ENCODE results near the gene NUAK1. TPM values are rescaled to one million over a fixed set of nuclear protein-coding genes. Genes with fewer than 3 reads are reported as not detected.

Gene NUAK1
- 16.6 TPM for total RNA-seq (ENCODE audit: unreplicated experiment)
- long read RNA-seq, partial matches to known transcripts = 0 of 1 reads
- long read RNA-seq, other reads (novel, unspliced or antisense) = 1 of 1 reads

DNA sequence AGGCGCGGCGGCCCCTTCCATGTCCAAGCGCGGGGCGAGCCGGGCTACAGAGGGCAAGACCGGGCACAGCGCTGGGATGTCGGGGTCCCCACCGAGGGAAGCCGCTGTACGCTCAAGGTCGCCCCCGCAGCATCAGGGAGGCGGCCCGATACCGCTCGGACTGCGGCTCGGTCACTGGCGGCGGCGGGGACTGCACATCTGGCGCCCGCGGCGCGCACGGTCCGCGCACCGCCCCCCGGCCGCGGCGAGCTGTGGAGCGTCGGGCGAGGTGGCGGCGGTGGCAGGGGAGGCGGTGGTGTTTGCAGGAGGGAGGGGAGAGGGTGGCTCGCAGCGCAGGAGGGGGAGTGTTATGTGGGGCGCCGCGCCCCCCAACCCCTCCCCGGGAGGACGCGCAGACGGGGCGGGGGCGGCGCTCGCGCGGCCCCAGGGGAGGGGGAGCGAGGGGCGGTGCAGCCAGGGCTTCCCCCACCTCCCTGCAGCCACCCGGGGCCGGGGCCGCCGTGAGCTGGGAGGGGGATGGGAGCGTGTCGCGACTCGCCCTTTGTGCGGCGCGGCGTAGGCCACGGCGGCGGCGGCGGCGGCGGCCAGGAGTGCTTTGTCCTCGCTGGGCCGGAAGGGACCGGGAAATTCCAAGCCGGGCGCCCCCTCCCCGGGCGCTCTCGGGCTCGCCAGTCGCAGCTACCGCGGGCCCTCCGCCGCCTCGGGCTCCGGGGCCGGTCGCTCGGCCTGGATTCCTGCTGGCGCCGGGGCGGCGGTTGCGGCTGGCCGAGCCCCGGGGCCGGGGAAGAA, at the start of gene NUAK1:
Gene NUAK1 (minus strand): TSS at position 322 of the 789 bp plus-strand sequence. CDS start 301 bp downstream, at position 21.
- Mint-ChIP-seq H3K9me3 (ENCODE audit: unreplicated experiment) (no peaks in the 10 kb centered on the region), H3K27me3 (ENCODE audit: unreplicated experiment) (peaks cover 14% of the 10 kb centered on the region), H3K27ac (ENCODE audit: unreplicated experiment) (peak within 1 kb of the TSS; percentile 87), H3K36me3 (ENCODE audit: low read depth, unreplicated experiment) (peaks cover 9% of the 10 kb centered on the region), H3K4me1 (ENCODE audit: unreplicated experiment) (peaks cover 56% of the 10 kb centered on the region), H3K4me3 (ENCODE audit: unreplicated experiment) (peak within 1 kb of the TSS; percentile 99)
- peak; percentile 90 for DNase-seq (ENCODE audit: low spot score)
- TF ChIP-seq, protein P1, sequence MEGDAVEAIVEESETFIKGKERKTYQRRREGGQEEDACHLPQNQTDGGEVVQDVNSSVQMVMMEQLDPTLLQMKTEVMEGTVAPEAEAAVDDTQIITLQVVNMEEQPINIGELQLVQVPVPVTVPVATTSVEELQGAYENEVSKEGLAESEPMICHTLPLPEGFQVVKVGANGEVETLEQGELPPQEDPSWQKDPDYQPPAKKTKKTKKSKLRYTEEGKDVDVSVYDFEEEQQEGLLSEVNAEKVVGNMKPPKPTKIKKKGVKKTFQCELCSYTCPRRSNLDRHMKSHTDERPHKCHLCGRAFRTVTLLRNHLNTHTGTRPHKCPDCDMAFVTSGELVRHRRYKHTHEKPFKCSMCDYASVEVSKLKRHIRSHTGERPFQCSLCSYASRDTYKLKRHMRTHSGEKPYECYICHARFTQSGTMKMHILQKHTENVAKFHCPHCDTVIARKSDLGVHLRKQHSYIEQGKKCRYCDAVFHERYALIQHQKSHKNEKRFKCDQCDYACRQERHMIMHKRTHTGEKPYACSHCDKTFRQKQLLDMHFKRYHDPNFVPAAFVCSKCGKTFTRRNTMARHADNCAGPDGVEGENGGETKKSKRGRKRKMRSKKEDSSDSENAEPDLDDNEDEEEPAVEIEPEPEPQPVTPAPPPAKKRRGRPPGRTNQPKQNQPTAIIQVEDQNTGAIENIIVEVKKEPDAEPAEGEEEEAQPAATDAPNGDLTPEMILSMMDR (IDR thresholded peaks at IDR 0.05; ENCODE audit: unreplicated experiment) = peak; percentile 7

DNA sequence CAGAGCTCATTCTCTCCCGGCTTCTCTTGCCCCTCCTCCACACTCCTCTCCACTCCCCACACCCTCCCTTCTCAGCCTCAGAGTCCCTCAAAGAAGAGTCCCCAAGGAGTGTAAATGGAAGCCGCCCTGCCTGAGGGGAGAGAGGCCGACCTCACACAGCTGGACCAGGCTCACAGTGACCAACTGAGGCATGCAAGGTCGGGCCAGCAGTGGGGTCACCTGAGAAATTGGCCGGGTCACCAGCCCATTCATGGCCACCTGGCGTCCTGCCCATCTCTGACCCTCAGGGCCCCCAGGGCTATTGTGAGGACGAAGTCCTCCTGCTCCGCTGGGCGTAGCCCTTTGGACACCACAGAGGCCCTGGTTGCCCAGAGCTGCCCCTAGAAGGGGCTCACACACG, 49.5 kb upstream of the NUAK1 start:
- Mint-ChIP-seq H3K9me3 (ENCODE audit: unreplicated experiment) (no peaks in the 10 kb centered on the region), H3K27ac (ENCODE audit: unreplicated experiment) (no peak overlapping the region), H3K4me3 (ENCODE audit: unreplicated experiment) (no peak overlapping the region), H3K4me1 (ENCODE audit: unreplicated experiment) (no peaks in the 10 kb centered on the region), H3K36me3 (ENCODE audit: low read depth, unreplicated experiment) (no peaks in the 10 kb centered on the region), H3K27me3 (ENCODE audit: unreplicated experiment) (no peaks in the 10 kb centered on the region)
- no peak for DNase-seq (ENCODE audit: low spot score)
- TF ChIP-seq, protein P1 (IDR thresholded peaks at IDR 0.05; ENCODE audit: unreplicated experiment) = no peak

DNA sequence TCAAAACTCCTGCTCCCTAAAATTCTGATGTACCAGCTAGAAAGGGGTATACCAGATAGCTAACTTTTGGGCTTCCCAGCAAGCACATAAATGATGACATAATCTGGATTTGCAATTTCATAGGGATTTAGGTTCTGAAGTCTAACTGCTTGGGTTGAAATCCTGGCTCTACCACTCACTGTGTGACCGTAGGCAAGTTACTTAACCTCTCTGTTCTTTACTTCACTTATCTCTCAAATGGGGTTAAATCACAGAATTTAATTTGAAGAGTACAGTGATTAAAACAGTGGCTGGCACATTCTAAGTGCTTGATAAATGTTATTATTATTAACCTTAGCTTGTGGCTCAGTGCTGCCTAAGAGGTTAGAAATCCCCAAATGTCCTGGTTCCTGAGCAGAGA, 49.1 kb upstream of the NUAK1 start:
- no peaks in the 10 kb centered on the region for H3K9me3 Mint-ChIP-seq (ENCODE audit: unreplicated experiment)
- no peak overlapping the region for H3K4me3 Mint-ChIP-seq (ENCODE audit: unreplicated experiment)
- H3K27ac Mint-ChIP-seq (ENCODE audit: unreplicated experiment) = no peak overlapping the region
- no peak for DNase-seq (ENCODE audit: low spot score)
- TF ChIP-seq, protein P1 (IDR thresholded peaks at IDR 0.05; ENCODE audit: unreplicated experiment) = no peak
- H3K27me3 Mint-ChIP-seq (ENCODE audit: unreplicated experiment) = no peaks in the 10 kb centered on the region
- H3K36me3 Mint-ChIP-seq (ENCODE audit: low read depth, unreplicated experiment) = no peaks in the 10 kb centered on the region
- H3K4me1 Mint-ChIP-seq (ENCODE audit: unreplicated experiment) = no peaks in the 10 kb centered on the region

DNA sequence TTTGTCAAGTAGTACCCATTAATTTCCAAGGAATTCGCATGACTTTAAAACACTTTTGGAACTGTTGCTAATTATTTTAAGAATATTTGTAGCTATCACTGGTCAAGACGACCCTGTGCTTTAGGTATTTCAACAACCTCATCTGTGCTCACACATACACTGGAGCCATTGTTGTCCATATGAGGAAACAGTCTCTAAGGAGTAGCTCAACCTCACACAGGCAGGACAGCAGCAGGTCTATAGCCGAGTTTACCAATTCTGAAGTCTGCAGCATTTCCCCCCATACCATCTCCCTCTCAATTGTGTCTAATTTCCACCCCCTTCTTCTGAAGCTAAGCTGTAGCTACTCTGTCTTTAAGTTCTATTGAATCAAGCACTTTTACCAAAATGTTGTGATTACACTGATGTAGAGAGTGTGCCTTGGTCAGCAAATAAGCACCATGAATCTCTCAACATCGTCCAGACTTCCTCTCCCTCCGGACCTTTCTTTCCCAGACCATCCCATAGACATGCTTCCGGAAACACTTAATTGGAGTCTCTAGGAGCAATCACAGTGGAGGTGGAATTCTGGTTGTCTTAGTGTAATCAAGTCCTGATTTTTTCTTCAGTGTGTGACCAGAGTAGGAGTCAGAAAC, 48.5 kb upstream of the NUAK1 start:
- TF ChIP-seq, protein P1 (IDR thresholded peaks at IDR 0.05; ENCODE audit: unreplicated experiment) = no peak
- Mint-ChIP-seq H3K36me3 (ENCODE audit: low read depth, unreplicated experiment) (no peaks in the 10 kb centered on the region), H3K27ac (ENCODE audit: unreplicated experiment) (no peak overlapping the region), H3K4me1 (ENCODE audit: unreplicated experiment) (no peaks in the 10 kb centered on the region), H3K9me3 (ENCODE audit: unreplicated experiment) (no peaks in the 10 kb centered on the region), H3K27me3 (ENCODE audit: unreplicated experiment) (no peaks in the 10 kb centered on the region), H3K4me3 (ENCODE audit: unreplicated experiment) (no peak overlapping the region)
- DNase-seq (ENCODE audit: low spot score) = no peak

DNA sequence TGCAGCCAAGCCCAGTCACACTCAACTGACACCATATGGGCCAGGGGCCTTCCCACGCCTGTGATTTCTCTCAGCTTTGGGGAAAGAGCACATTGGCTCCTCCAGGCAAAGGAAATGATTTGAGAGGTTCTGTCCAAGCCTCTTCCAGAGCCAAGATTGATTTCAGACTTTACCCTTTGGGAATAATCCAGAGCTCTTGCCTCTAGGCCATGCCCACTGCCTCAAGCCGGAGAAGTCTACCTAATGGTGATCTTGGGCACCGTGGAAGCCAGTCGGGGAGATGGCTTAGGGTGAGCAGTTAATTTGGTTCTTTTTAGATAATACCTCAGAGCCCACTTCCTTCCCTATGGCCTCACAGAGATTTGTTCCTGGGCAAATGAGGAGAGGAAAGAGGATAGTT, 45.0 kb upstream of the NUAK1 start:
- Mint-ChIP-seq H3K9me3 (ENCODE audit: unreplicated experiment) (no peaks in the 10 kb centered on the region), H3K27ac (ENCODE audit: unreplicated experiment) (no peak overlapping the region), H3K4me3 (ENCODE audit: unreplicated experiment) (no peak overlapping the region), H3K27me3 (ENCODE audit: unreplicated experiment) (no peaks in the 10 kb centered on the region), H3K4me1 (ENCODE audit: unreplicated experiment) (no peaks in the 10 kb centered on the region), H3K36me3 (ENCODE audit: low read depth, unreplicated experiment) (no peaks in the 10 kb centered on the region)
- TF ChIP-seq, protein P1 (IDR thresholded peaks at IDR 0.05; ENCODE audit: unreplicated experiment) = no peak
- no peak for DNase-seq (ENCODE audit: low spot score)
